ENCODE data around the gene HMCN2. TPM values are rescaled to one million over a fixed set of nuclear protein-coding genes. Genes with fewer than 3 reads are reported as not detected.

HMCN2 gene
- total and polyA plus RNA-seq, 2 of the 4 experiments (the other 2 are of a cell fraction), result 0.02 TPM; not detected in 1

GRCh38 chr9:130275156-130275555, 9.6 kb downstream of the HMCN2 start:
- H2AFZ ChIP-seq (replicated peaks; ENCODE audit: low read length, poor library complexity), result no peak overlapping the region
- no peak overlapping the region for H2AK9ac ChIP-seq (replicated peaks; ENCODE audit: low read depth, low read length, poor library complexity)
- no peak overlapping the region for H2AK5ac ChIP-seq (ENCODE audit: low read depth, low read length)
- DNase-seq (no peak), ATAC-seq (ENCODE audit: low read depth) (no peak)
- no peaks in the 10 kb centered on the region for H3K9me3 ChIP-seq (ENCODE audit: control insufficient read depth, insufficient read depth, low read length)
- H2BK20ac ChIP-seq (ENCODE audit: low read depth, low read length), result no peak overlapping the region
- in situ Hi-C loops (cut with MboI; ENCODE audit: low sequenced_read_pairs) (no loop called here), dilution Hi-C loops (cut with HindIII; ENCODE audit: low sequenced_read_pairs, unreplicated experiment) (no loop called here), intact Hi-C loops (cut with micrococcal nuclease) (loop anchor here (10.0 kb wide), 1 partner anchor 60 kb away; no protein-coding TSS in a partner anchor)
- ChIA-PET CTCF (interaction anchor here (0.6 to 0.7 kb wide), 2 partner anchors 562 to 747 kb away, joined by 3 to 4 read pairs; no protein-coding TSS in a partner anchor), POLR2A (ENCODE audit: unreplicated experiment) (no interaction called here)
- no peak overlapping the region for H3K4me3 ChIP-seq (ENCODE audit: insufficient read depth, low read depth, low read length)
- H3K36me3 ChIP-seq (ENCODE audit: control insufficient read depth, insufficient read depth, low read length), result no peaks in the 10 kb centered on the region
- H3K14ac ChIP-seq (replicated peaks; ENCODE audit: low read depth, low read length), result no peak overlapping the region
- 64% methylated on average over 3 of the region's 9 CpGs; no CpG with 5 or more reads in 1 of the 2 experiments for whole genome bisulfite sequencing, 2 experiments (ENCODE audit: extremely low coverage in 2 of 2, insufficient read length in 1 of 2)
- no peak overlapping the region for H2BK15ac ChIP-seq (ENCODE audit: low read depth, low read length)
- H3K4me1 ChIP-seq (ENCODE audit: control insufficient read depth, insufficient read depth, low read length), result peaks cover 2% of the 10 kb centered on the region; the same call in 1 of the 2 replicates
- H3K27ac ChIP-seq (ENCODE audit: insufficient read depth, low read length), result no peak overlapping the region
- H4K91ac ChIP-seq (ENCODE audit: insufficient read depth, low read depth, low read length), result no peak overlapping the region
- H3K4me2 ChIP-seq (ENCODE audit: low read depth, low read length), result no peak overlapping the region
- TF ChIP-seq NFE2L2 (IDR thresholded peaks at IDR 0.05; ENCODE audit: low read depth, low read length) (no peak), MAFK (IDR thresholded peaks at IDR 0.05; ENCODE audit: low read depth, low read length) (no peak)
- TF ChIP-seq, protein P1, sequence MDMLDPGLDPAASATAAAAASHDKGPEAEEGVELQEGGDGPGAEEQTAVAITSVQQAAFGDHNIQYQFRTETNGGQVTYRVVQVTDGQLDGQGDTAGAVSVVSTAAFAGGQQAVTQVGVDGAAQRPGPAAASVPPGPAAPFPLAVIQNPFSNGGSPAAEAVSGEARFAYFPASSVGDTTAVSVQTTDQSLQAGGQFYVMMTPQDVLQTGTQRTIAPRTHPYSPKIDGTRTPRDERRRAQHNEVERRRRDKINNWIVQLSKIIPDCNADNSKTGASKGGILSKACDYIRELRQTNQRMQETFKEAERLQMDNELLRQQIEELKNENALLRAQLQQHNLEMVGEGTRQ (IDR thresholded peaks at IDR 0.05; ENCODE audit: low read depth, low read length), result no peak
- no peak overlapping the region for H3K56ac ChIP-seq (ENCODE audit: extremely low read depth, insufficient read depth, low read length)
- H3K79me1 ChIP-seq (ENCODE audit: low read depth in 1 of 2, low read length in 2 of 2), result no peaks in the 10 kb centered on the region
- no TSS peak for BruUV-seq (replicated peaks)
- no peak overlapping the region for H2BK120ac ChIP-seq (ENCODE audit: low read depth, low read length)
- H4K8ac ChIP-seq (ENCODE audit: low read depth in 2 of 2, low read length in 2 of 2), result no peak overlapping the region
- H2BK5ac ChIP-seq (ENCODE audit: low read depth, low read length, poor library complexity, severe bottlenecking), result no peak overlapping the region
- H3K27me3 ChIP-seq (ENCODE audit: control insufficient read depth, insufficient read depth, low read length), result peaks cover 24% of the 10 kb centered on the region
- no peak overlapping the region for H3K23ac ChIP-seq (ENCODE audit: low read depth, low read length)
- no peak overlapping the region for H3K9ac ChIP-seq (ENCODE audit: low read depth, low read length)
- no peaks in the 10 kb centered on the region for H4K20me1 ChIP-seq (ENCODE audit: insufficient read depth, low read length)
- no peak overlapping the region for H3K18ac ChIP-seq (ENCODE audit: low read depth, low read length)
- H3K9me1 ChIP-seq (ENCODE audit: insufficient read depth, low read length), result no peaks in the 10 kb centered on the region
- no peak overlapping the region for H3K4ac ChIP-seq (ENCODE audit: low read depth, low read length)
- no peak overlapping the region for H4K5ac ChIP-seq (ENCODE audit: low read depth, low read length)
